Activated CD4-positive, alpha-beta T cell treated with anti-CD3 and anti-CD28 coated beads, Interleukin-10, Interleukin-2, amounts not matched to agents 100 ng/mL and 50 ng/mL, durations not matched to agents 16 hours and 8 hours (primary cell): ENCODE measurements around the gene SGCA.
A peak's percentile ranks its signal among the peaks of the same experiment; 100 is the strongest.

Experiments used
- DNase-seq: peaks from one replicate; pipeline ENCODE4 v3.0.0-alpha.2; 2020

Gene SGCA

GRCh38 chr17:50134206-50135110, 31.3 kb upstream of the SGCA start:
- DNase-seq, result no peak

DNA sequence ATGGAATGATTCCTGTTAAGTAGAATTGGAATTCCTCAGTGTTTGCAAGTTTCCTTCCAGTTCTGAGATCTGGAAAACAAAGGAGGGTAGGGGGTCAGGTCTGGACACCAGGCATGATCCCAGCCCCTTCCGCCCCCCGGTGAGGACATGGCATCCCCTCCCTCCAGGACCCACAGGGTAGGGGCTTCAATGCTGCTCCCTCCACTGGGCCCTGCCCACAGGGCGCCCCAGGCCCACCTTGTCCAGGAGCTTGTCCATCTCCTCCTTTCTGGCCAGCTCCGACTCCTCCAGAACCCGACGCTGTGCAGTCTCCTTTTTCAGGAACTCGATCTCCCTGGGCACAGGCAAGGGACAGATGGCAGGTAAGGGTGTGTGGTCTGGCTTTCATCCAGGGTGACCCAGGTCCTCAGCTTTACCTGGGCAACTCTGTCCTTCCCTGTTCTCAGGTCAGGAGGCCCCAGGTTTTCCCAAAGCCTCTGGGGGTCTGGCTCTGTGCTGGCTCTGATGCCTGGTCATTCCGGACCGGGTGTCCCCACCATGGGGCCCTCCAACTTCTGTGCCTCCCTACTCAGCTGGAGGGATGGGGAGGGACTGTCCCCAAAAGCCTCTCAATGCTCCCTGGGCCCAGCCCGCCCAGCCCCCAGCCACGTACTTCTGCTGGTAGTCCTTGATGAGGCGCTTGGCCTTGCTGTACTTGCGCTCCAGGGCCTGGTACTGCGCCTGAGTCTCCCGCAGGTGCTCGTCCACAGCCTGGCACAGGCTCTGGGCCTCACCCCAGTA, 30.3 kb upstream of the SGCA start:
- DNase-seq, result no peak

DNA sequence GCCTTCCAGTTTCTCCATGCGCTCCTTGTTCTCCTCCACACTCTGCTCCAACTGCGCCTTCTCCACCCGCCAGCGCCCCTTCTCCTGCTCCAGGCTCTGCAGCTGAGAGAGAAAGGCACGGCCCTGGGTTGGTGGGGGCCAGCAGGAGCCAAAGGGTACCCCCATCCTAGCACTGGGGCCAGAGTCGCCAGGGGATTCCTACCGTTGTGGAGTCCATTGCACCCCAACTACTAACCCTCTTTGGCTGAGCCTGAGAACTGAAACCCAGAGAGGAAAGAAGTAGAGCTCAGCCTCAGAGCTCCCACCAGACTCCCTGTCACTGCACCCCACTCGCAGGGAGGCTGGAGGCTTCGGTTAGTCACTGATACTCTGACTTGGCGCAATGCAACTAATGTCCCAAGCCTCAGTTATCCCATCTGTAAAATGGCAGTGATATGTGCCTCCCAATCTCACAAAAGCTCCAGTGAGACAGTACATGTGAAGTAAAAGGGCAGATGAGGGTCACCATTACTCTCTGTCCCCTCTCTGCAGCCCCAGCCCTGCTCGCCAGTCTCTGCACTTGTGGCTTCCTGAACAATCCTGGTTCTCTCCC, 29.6 kb upstream of the SGCA start:
- no peak for DNase-seq

DNA sequence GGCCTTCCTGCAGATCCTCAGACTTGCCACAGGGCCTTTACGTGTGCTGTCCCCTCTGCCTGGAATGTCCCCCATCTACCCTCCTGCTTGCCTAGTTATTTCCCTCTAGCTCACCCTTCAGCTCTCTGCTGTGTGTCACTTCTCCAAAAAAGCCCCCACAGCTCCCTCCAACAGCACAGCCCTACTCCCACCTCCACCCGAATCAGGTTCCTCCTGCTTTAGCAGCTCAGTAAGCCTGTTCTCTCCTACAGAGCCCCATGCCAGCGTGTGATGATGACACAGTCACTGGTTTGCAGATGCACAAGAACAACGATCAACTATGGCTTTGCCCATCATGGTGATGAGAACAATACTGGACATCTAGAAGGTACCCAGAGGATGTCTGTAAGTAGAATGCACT, 28.8 kb upstream of the SGCA start:
- DNase-seq, result no peak

- DNase-seq, result no peak
These were observed 26.5 kb upstream of the SGCA start for GRCh38 chr17:50139185-50139783.

DNA sequence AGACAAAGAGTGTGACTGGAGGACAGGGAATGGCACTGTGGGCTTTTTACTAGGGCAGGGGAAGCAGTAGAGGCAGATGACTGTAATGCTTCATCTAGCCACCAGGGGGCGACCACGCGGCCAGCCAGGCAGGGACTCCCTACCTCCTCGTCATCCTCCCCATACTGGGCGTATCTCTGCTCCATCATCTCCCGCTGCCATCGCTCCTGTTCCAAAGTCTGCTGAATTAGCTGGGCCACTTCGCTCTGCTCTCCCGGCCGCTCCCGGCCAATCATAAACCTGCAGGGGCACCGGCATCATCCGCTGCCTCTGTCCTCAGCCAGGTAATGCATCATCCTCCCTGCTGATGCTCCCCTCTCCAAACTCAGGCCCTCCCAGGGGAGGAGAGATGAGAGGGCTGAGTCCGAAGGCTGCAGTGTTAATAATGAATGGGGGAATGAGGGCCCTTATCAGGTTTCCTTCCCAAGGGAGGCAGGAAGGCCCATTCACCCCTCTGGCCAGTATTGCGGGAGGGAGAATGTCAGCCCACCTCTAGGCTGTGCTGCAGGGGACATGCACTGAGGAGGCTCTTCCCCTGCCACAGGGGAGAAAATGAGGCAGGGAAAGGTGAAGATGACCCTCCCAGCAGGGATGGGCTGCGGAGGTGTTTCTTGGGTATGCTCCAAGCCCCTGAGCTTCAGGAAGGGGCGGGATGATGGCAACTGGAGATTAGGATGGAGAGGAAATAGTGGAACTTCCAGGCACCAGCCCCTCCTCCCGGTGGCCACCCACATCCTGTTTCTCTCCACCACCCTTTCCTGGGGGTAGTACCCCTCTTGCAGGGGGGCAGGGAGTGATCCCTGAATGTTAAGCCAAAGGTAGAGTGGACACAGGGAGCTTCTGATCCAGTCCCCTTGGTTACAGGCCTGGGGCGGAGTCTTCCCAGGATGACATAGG, 25.6 kb upstream of the SGCA start:
- DNase-seq, result peak; percentile 86

DNA sequence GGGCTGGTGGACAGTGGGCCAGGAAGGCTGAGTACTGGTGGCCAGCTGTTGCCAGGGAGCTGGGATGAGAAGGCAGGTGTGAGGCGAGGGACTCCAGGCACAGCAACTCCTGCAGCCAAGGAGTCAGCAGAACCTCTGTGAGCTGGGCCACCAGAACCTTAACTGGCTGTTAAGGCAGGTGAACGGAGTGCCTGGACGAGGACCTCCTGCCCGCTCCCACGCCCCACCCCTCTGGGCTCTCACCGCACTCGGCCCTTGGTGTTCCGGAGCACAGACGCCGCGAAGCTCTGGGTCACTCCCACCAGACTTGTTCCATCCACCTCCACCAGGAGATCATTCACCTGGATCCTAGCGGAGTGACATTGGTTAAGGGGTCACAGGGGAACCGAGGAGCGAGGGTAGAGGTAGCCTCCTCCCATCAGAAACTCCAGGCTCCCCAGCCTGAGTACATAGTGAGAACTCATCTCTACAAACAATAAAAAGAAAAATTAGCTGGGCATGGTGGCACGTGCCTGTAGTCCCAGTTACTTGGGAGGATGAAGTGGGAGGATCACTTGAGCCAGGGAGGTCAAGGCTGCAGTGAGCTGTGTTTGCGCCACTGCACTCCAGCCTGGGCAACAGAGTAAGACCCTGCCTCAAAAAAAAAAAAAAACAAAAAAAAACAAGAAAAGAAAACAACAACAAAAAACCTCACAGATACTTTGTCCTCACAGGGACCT, 24.6 kb upstream of the SGCA start:
- DNase-seq, result no peak

- DNase-seq, result no peak
These were observed 24.1 kb upstream of the SGCA start for GRCh38 chr17:50141745-50142110.

DNA sequence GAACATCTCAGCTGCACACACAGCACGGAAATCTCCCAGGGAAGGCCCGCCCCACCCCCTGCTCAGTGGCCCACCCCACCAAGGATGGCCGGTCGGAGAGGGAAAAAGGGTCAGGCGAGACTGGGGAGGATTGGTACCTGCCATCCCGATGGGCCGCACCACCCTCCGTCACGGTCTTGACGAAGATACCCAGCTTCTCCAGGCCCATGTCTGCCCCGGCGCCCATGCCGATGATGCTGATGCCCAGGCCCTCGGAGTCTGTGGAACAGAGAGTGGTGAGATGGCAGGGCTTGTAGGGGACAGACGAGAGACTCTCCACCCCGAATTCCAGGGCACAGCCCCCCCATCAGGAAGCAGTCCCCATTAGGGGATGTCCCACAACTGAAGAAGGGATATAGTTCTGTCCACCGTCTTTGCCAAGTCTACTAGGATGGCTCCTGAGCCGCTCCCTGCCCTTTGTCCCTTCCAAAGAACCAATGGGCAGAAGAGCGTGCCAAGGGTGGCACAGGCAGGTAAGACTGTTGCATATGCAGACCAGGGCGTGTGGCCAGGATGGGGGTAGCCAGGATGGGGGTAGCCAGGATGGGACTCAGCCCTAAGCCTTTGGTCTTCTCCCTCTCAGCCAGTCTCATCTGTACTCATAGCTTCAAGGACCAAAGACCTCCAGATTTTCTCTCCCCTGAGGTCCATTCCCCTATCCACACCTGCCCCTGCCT, 22.2 kb upstream of the SGCA start:
- no peak for DNase-seq

DNA sequence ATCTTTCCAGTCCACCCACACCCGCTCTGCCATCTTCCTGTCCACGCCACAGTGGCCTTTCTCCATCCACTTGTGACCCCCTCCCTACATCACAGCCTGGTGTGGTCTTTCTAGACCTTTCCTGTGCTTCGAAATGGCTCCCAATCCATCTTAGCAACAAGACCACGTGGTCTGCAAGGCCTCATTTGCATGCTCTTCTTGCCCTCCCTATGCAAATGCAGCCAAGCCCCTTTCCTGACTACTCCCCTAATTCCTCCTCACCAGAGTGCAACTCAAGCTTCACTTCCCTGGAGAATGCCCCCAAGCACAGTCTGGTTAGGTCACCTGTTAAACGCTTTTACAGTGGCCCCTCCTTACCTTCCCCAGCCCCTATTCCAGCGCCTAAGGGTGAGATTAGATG, 21.4 kb upstream of the SGCA start:
- no peak for DNase-seq

GRCh38 chr17:50144845-50145531, 20.8 kb upstream of the SGCA start:
- no peak for DNase-seq

- DNase-seq, result no peak
These were observed 20.1 kb upstream of the SGCA start for GRCh38 chr17:50145532-50146229.

- DNase-seq, result peak; percentile 34
These were observed 19.4 kb upstream of the SGCA start for GRCh38 chr17:50146230-50146926.

DNA sequence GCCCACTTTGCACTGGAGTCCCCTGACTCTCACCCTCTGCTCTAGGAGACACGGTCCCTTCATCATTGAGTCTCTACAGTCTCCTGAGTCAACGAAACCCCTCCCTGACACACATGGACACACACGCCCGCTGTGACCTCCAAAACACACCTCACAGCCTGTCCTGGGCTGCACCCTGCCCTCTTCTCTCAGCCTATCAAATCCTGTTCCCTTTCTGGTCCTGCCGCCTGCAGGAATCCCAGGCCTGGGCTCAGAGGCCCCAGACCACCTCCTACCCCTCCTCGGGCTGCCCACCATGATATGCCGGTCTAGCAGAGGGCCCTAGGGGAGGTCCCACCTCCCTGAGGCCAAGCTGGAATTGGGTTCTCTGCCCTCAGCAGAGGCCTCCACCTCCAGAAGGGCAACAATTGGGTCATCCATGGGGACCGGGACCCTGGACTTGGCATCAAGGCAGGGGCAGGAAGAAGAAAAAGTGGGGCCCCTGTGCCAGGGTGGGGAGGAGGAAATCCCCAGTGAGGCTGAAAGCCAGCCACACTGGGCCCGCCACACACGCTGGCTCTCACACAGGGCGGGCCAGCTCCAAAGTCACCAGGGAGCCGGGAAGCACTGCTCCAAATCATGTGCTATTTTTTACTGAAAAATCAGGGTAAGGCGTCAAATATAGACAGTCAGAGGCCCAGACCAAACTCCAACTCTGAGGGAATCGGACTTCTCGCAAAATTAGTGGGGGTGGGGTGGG, 18.7 kb upstream of the SGCA start:
- no peak for DNase-seq

DNA sequence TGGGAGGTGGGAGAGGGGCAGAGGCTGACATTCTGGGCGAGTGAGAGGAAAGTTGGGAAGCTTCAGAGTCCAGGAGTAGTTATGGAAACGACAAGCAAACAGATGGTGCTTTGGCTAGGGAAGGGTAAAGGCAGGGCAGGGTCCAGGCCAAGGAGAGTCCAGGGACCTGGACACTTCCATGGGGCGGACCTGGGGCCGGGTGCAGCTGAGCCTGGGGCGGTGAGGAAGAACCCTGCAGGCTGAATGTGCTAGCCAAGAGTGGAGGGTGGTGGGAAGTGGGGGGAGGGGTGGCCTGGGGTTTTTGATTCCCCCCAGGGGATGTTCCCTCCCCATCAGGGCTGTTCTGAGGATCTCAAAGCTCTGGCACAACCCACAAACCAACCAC, 18.0 kb upstream of the SGCA start:
- no peak for DNase-seq

DNA sequence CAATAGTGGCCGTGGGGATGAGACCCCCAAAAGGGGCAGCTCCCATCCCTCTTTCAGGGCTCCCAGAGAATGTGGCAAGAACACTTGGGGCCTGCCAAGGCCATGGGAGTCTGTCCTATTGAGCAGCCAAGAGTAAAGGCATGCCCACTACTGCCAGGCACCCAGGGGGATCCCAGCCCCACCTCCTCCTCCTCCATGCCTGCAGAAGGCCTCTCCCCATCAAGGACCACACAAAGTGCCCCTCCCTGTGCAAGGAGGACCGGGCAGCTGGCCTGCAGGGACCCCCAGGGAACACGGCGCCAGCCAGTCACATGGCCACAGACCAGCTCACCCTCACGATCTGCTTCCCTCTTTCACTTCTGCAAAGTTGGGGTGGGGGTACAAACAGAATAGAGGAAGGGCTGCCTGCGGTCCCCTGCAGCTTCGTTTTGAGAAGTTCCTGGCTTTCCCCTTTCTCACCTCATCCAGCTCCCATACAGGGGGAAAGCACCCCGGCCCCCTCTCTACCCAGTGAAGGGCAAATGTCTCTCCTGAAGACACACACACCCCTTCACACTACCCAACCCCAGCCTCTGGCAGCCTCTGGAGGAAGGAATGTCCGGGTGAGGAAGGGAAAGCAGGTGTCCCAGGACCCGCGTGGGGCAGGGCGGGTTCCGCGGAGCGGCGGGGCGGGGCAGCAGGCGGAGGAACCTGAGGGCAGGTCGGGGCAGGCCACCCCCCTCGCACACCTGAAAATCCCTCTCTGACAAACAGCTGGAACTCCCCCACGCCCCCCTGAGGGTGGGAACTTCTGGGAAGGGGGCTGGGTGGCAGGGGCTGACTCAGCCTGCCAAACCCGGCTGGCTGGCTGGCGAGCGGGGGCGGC, 17.3 kb upstream of the SGCA start:
- peak; percentile 77 for DNase-seq

DNA sequence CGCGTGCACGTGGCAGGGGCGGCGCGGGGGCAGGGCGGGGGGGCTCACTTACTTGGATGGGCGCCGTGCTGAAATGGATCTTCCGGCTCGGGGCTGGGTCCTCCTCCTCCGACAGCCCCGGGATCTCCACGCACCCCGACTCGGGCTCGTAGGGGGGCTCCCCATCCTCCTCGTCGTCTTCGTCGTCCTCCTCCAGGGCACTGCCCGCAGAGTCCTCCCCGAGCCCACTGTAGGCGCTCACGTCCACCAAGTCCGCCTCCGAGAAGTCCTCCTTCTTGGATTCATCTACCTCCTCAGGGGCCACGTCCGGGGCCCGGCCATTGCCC, 16.8 kb upstream of the SGCA start:
- no peak for DNase-seq
